A549 (cell line): ENCODE measurements around the gene C12orf43.

Source experiments
- CHD2 ChIP-seq: fragments of 150-350 bp; IDR thresholded peaks from 2 replicates; pipeline ENCODE4 v1.6.1; 2014; ENCODE audit warnings: low read length; ENCODE audit not compliant: partially characterized antibody
- ESRRA ChIP-seq: fragments of 150-350 bp; IDR thresholded peaks from 2 replicates; pipeline ENCODE4 v1.6.1; 2014; ENCODE audit warnings: mild to moderate bottlenecking, low read length, borderline replicate concordance
- HOXA7 ChIP-seq: fragments of 250-450 bp; sonication (Bioruptor Pico); IDR thresholded peaks from 2 replicates; pipeline ENCODE4 v1.5.0; 2020; ENCODE audit warnings: mild to moderate bottlenecking, moderate library complexity
- NR3C1 ChIP-seq: fragments of >200 bp; sonication (Bioruptor Twin); formaldehyde crosslinking; IDR thresholded peaks from 3 replicates; pipeline ENCODE4 v1.6.1; 2017
- POLR2A ChIP-seq: IDR thresholded peaks from 2 replicates; pipeline ENCODE4 v1.6.1; 2012; ENCODE audit warnings: mild to moderate bottlenecking, low read length
- TF ChIP-seq, protein P1 (sequence below): fragments of >200 bp; sonication (Bioruptor Twin); formaldehyde crosslinking; IDR thresholded peaks from 3 replicates; pipeline ENCODE4 v1.5.1; 2016
- TF ChIP-seq, protein P2 (sequence below): fragments of 200-600 bp; sonication (generic); IDR thresholded peaks from 2 replicates; pipeline ENCODE4 v1.6.1; 2016; ENCODE audit warnings: antibody characterized with exemption, mild to moderate bottlenecking, moderate library complexity
- TF ChIP-seq, protein P3 (sequence below): IDR thresholded peaks from 2 replicates; pipeline ENCODE4 v1.6.1; 2012; ENCODE audit warnings: low read depth, borderline replicate concordance

GRCh38 chr12:120979862-120980696, 36.2 kb downstream of the C12orf43 start:
- TF ChIP-seq POLR2A = no peak
- TF ChIP-seq ESRRA = no peak
- no peak for TF ChIP-seq NR3C1
- TF ChIP-seq, protein P1, sequence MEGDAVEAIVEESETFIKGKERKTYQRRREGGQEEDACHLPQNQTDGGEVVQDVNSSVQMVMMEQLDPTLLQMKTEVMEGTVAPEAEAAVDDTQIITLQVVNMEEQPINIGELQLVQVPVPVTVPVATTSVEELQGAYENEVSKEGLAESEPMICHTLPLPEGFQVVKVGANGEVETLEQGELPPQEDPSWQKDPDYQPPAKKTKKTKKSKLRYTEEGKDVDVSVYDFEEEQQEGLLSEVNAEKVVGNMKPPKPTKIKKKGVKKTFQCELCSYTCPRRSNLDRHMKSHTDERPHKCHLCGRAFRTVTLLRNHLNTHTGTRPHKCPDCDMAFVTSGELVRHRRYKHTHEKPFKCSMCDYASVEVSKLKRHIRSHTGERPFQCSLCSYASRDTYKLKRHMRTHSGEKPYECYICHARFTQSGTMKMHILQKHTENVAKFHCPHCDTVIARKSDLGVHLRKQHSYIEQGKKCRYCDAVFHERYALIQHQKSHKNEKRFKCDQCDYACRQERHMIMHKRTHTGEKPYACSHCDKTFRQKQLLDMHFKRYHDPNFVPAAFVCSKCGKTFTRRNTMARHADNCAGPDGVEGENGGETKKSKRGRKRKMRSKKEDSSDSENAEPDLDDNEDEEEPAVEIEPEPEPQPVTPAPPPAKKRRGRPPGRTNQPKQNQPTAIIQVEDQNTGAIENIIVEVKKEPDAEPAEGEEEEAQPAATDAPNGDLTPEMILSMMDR = no peak
- no peak for TF ChIP-seq HOXA7 (CRISPR knock-in tag)
- TF ChIP-seq, protein P2, sequence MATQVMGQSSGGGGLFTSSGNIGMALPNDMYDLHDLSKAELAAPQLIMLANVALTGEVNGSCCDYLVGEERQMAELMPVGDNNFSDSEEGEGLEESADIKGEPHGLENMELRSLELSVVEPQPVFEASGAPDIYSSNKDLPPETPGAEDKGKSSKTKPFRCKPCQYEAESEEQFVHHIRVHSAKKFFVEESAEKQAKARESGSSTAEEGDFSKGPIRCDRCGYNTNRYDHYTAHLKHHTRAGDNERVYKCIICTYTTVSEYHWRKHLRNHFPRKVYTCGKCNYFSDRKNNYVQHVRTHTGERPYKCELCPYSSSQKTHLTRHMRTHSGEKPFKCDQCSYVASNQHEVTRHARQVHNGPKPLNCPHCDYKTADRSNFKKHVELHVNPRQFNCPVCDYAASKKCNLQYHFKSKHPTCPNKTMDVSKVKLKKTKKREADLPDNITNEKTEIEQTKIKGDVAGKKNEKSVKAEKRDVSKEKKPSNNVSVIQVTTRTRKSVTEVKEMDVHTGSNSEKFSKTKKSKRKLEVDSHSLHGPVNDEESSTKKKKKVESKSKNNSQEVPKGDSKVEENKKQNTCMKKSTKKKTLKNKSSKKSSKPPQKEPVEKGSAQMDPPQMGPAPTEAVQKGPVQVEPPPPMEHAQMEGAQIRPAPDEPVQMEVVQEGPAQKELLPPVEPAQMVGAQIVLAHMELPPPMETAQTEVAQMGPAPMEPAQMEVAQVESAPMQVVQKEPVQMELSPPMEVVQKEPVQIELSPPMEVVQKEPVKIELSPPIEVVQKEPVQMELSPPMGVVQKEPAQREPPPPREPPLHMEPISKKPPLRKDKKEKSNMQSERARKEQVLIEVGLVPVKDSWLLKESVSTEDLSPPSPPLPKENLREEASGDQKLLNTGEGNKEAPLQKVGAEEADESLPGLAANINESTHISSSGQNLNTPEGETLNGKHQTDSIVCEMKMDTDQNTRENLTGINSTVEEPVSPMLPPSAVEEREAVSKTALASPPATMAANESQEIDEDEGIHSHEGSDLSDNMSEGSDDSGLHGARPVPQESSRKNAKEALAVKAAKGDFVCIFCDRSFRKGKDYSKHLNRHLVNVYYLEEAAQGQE = peak; percentile 97
- TF ChIP-seq CHD2 = no peak
- TF ChIP-seq, protein P3, sequence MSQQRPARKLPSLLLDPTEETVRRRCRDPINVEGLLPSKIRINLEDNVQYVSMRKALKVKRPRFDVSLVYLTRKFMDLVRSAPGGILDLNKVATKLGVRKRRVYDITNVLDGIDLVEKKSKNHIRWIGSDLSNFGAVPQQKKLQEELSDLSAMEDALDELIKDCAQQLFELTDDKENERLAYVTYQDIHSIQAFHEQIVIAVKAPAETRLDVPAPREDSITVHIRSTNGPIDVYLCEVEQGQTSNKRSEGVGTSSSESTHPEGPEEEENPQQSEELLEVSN = no peak; the same call in 1 of the 2 replicates
